ENCODE measurements around the gene IKZF3.

The IKZF3 gene

GRCh38 chr17:39813631-39814030 is 50.5 kb downstream of the IKZF3 start:
- no peak for DNase-seq

GRCh38 chr17:39812466-39812865 is 51.6 kb downstream of the IKZF3 start:
- DNase-seq = no peak

- DNase-seq = no peak
Measured at GRCh38 chr17:39810939-39811728, 53.0 kb downstream of the IKZF3 start.

- DNase-seq = no peak
Measured at GRCh38 chr17:39809221-39809620, 54.9 kb downstream of the IKZF3 start.

- no peak for DNase-seq
Measured at GRCh38 chr17:39808409-39808997, 55.6 kb downstream of the IKZF3 start.

- no peak for DNase-seq
Measured at GRCh38 chr17:39804839-39805238, 59.3 kb downstream of the IKZF3 start.

GRCh38 chr17:39801055-39801454 is 63.1 kb downstream of the IKZF3 start:
- no peak for DNase-seq

GRCh38 chr17:39800540-39800939 is 63.6 kb downstream of the IKZF3 start:
- no peak for DNase-seq

GRCh38 chr17:39799395-39799794 is 64.7 kb downstream of the IKZF3 start:
- DNase-seq = no peak

GRCh38 chr17:39794249-39794970 is 69.7 kb downstream of the IKZF3 start:
- no peak for DNase-seq

GRCh38 chr17:39793301-39793872 is 70.7 kb downstream of the IKZF3 start:
- no peak for DNase-seq

GRCh38 chr17:39792526-39793221 is 71.4 kb downstream of the IKZF3 start:
- DNase-seq = no peak

- no peak for DNase-seq
Measured at GRCh38 chr17:39791111-39791992, 72.8 kb downstream of the IKZF3 start.

GRCh38 chr17:39787743-39788484 is 76.2 kb downstream of the IKZF3 start:
- DNase-seq = no peak

- DNase-seq = no peak
Measured at GRCh38 chr17:39787041-39787440, 77.1 kb downstream of the IKZF3 start.

- DNase-seq = no peak
Measured at GRCh38 chr17:39782980-39783379, 81.1 kb downstream of the IKZF3 start.

GRCh38 chr17:39782481-39782880 is 81.6 kb downstream of the IKZF3 start:
- DNase-seq = peak; percentile 23

- no peak for DNase-seq
Measured at GRCh38 chr17:39781861-39782213, 82.3 kb downstream of the IKZF3 start.

GRCh38 chr17:39781031-39781860 is 82.9 kb downstream of the IKZF3 start:
- no peak for DNase-seq

Data from NCI-H2029 (cell line).